ENCODE results near the gene RPS21. TPM values are rescaled to one million over a fixed set of nuclear protein-coding genes. Genes with fewer than 3 reads are reported as not detected.

RPS21 gene
- total RNA-seq (1,000 to 10,000 TPM; 3,015 to 3,210 TPM), total RNA-seq (221 to 573 (median 350) reads per million in 172 experiments)
- polyA plus RNA-seq (2013, experiment 1 of 2): 4,281 TPM
- polyA plus RNA-seq (2013, experiment 2 of 2): 3,789 TPM

- Histone ChIP-seq H3K4me3 (ENCODE audit: low read length) (peak within 1 kb of the TSS; percentile 91), H3K27ac (ENCODE audit: low read depth in 1 of 2, low read length in 2 of 2) (peak within 1 kb of the TSS; percentile 84 to 94), H3K36me3 (ENCODE audit: insufficient read depth, low read length) (peaks cover 27% of the 10 kb centered on the region), H3K27me3 (ENCODE audit: control insufficient read depth in 1 of 2, insufficient read depth in 2 of 2, low read length in 2 of 2) (no peaks in the 10 kb centered on the region), H3K9me3 (ENCODE audit: control insufficient read depth in 1 of 2, insufficient read depth in 1 of 2, low read length in 2 of 2) (no peaks in the 10 kb centered on the region), H3K4me1 (ENCODE audit: insufficient read depth, low read length) (peaks cover 39% of the 10 kb centered on the region)
- ChIA-PET CTCF (interaction anchor here (1.0 to 1.1 kb wide), 2 partner anchors 84 to 422 kb away, joined by 3 read pairs; partner anchors contain the start of gene ADRM1), POLR2A (interaction anchor here (0.7 to 1.6 kb wide), 8 partner anchors 9 to 551 kb away, joined by 3 to 5 read pairs (median 4); partner anchors contain the start of genes ADRM1, CABLES2, GID8 and PSMA7)
- peaks cover 65% of the 10 kb centered on the region for H3K36me3 Mint-ChIP-seq (ENCODE audit: low read depth)
- peak within 1 kb of the TSS; percentile 95 for H3K4me3 Mint-ChIP-seq
- ATAC-seq (ENCODE audit: poor library complexity) (peak; percentile 87), DNase-seq (peak; percentile 89 to 97 (median 92))
- peak within 1 kb of the TSS; percentile 91 for H3K27ac Mint-ChIP-seq
- H3K4me1 Mint-ChIP-seq (ENCODE audit: low read depth): peaks cover 58% of the 10 kb centered on the region
- no peak for TF ChIP-seq CTCF (IDR thresholded peaks at IDR 0.05)
- peaks cover 4% of the 10 kb centered on the region for H3K9me3 Mint-ChIP-seq
- H3K27me3 Mint-ChIP-seq: no peaks in the 10 kb centered on the region
- intact Hi-C loops (cut with DNase I, micrococcal nuclease): loop anchor here (1.0 to 10.0 kb wide), 7 partner anchors 19 to 828 kb away; partner anchors contain the start of genes ADRM1 (in 1 of the 2), LSM14B (in 1 of the 2), MRGBP (in 1 of the 2) and PSMA7 (in 1 of the 2)
Observed at GRCh38 chr20:62386383-62387218, at the start of gene RPS21. TSS of gene RPS21 (plus strand) at chr20:62387103. CDS start at chr20:62387339, 236 bp downstream.

GRCh38 chr20:62337558-62338293 lies 49.2 kb upstream of the RPS21 start:
- H3K9me3 Mint-ChIP-seq: no peaks in the 10 kb centered on the region
- H3K4me1 ChIP-seq (ENCODE audit: insufficient read depth, low read length): no peaks in the 10 kb centered on the region
- peaks cover 0 to 24% of the 10 kb centered on the region in 2 experiments for H3K9me3 ChIP-seq (ENCODE audit: control insufficient read depth in 1 of 2, insufficient read depth in 1 of 2, low read length in 2 of 2)
- H3K4me1 Mint-ChIP-seq (ENCODE audit: low read depth): no peaks in the 10 kb centered on the region
- H3K27ac ChIP-seq (ENCODE audit: low read depth in 1 of 2, low read length in 2 of 2): no peak overlapping the region
- peaks cover 22% of the 10 kb centered on the region for H3K27me3 Mint-ChIP-seq
- ChIA-PET POLR2A (no interaction called here), CTCF (no interaction called here)
- no peak for TF ChIP-seq CTCF (IDR thresholded peaks at IDR 0.05)
- no peaks in the 10 kb centered on the region for H3K36me3 ChIP-seq (ENCODE audit: insufficient read depth, low read length)
- H3K4me3 Mint-ChIP-seq: no peak overlapping the region
- H3K36me3 Mint-ChIP-seq (ENCODE audit: low read depth): no peaks in the 10 kb centered on the region
- H3K27ac Mint-ChIP-seq: no peak overlapping the region
- ATAC-seq (ENCODE audit: poor library complexity) (no peak), DNase-seq (peak in 1 of 14 experiments; percentile 16)
- peaks cover 0 to 2% of the 10 kb centered on the region in 2 experiments for H3K27me3 ChIP-seq (ENCODE audit: control insufficient read depth in 1 of 2, insufficient read depth in 2 of 2, low read length in 2 of 2)
- H3K4me3 ChIP-seq (ENCODE audit: low read length): no peak overlapping the region
- intact Hi-C loops (cut with DNase I, micrococcal nuclease): no loop called here

- Mint-ChIP-seq H3K4me1 (ENCODE audit: low read depth) (no peaks in the 10 kb centered on the region), H3K27me3 (peaks cover 22% of the 10 kb centered on the region), H3K4me3 (no peak overlapping the region), H3K27ac (no peak overlapping the region), H3K9me3 (no peaks in the 10 kb centered on the region), H3K36me3 (ENCODE audit: low read depth) (no peaks in the 10 kb centered on the region)
- CTCF ChIA-PET: no interaction called here
- H3K36me3 ChIP-seq (ENCODE audit: insufficient read depth, low read length): no peaks in the 10 kb centered on the region
- peaks cover 0 to 2% of the 10 kb centered on the region in 2 experiments for H3K27me3 ChIP-seq (ENCODE audit: control insufficient read depth in 1 of 2, insufficient read depth in 2 of 2, low read length in 2 of 2)
- peaks cover 0 to 21% of the 10 kb centered on the region in 2 experiments for H3K9me3 ChIP-seq (ENCODE audit: control insufficient read depth in 1 of 2, insufficient read depth in 1 of 2, low read length in 2 of 2)
- H3K4me1 ChIP-seq (ENCODE audit: insufficient read depth, low read length): no peaks in the 10 kb centered on the region
- DNase-seq: no peak
- no peak for TF ChIP-seq CTCF (IDR thresholded peaks at IDR 0.05)
- H3K27ac ChIP-seq (ENCODE audit: low read depth in 1 of 2, low read length in 2 of 2): no peak overlapping the region
- ATAC-seq (ENCODE audit: poor library complexity): no peak
- H3K4me3 ChIP-seq (ENCODE audit: low read length): no peak overlapping the region
- POLR2A ChIA-PET: no interaction called here
- intact Hi-C loops (cut with DNase I, micrococcal nuclease): no loop called here
Observed at GRCh38 chr20:62338294-62338620, 48.6 kb upstream of the RPS21 start.
